Small intestine (tissue), 7 donors: Measurements from ENCODE around the gene EPHA2. TPM values are rescaled to one million over a fixed set of nuclear protein-coding genes. Genes with fewer than 3 reads are reported as not detected.

Source experiments
- DNase-seq, 2 donors: peaks; one replicate each; pipeline versions ENCODE4 v3.0.0 to v3.0.0-alpha.2; 2013
- FAIRE-seq: peaks from 2 replicates; lab custom pipeline; 2012; peaks lifted over from hg19 to GRCh38; lab: Jason Lieb, UNC
- H3K27ac ChIP-seq, 3 donors: one replicate each; pipeline ENCODE4 v1.5.1; 2013; ENCODE audit warnings: low read length in 2 of 3, mild to moderate bottlenecking in 2 of 3, control low read depth in 1 of 3, inconsistent platforms in 1 of 3, low read depth in 1 of 3, moderate library complexity in 1 of 3
- H3K27me3 ChIP-seq, 3 donors: one replicate each; pipeline ENCODE4 v1.6.1; 2013; ENCODE audit warnings: low read length in 3 of 3, inconsistent platforms in 1 of 3; ENCODE audit not compliant: control insufficient read depth in 3 of 3, insufficient read depth in 3 of 3
- H3K36me3 ChIP-seq, 3 donors: one replicate each; pipeline ENCODE4 v1.6.1; 2013; ENCODE audit warnings: low read length in 3 of 3, inconsistent platforms in 1 of 3, low read depth in 1 of 3, mild to moderate bottlenecking in 1 of 3, moderate library complexity in 1 of 3; ENCODE audit not compliant: control insufficient read depth in 3 of 3, insufficient read depth in 2 of 3
- H3K4me1 ChIP-seq, 3 donors: one replicate each; pipeline ENCODE4 v1.6.1; 2013; ENCODE audit warnings: low read length in 2 of 3, inconsistent platforms in 1 of 3, low read depth in 1 of 3, mild to moderate bottlenecking in 1 of 3, moderate library complexity in 1 of 3; ENCODE audit not compliant: control insufficient read depth in 3 of 3, insufficient read depth in 2 of 3
- H3K4me3 ChIP-seq, 3 donors: one replicate each; pipeline ENCODE4 v1.5.1; 2013; ENCODE audit warnings: low read length in 3 of 3, control low read depth in 1 of 3, inconsistent platforms in 1 of 3, low read depth in 1 of 3, mild to moderate bottlenecking in 1 of 3, moderate library complexity in 1 of 3
- H3K9me3 ChIP-seq, 2 donors: one replicate each; pipeline ENCODE4 v1.6.1; 2013; ENCODE audit warnings: low read depth in 1 of 2, low read length in 1 of 2; ENCODE audit not compliant: control insufficient read depth in 2 of 2, insufficient read depth in 1 of 2
- WGBS, 3 donors: extraction: QIAGEN DNeasy Blood & Tissue Kit; methylation state at CpG; one replicate each; pipeline ENCODE4 v1.1.7; 2013; 5-methylcytosine and 5-hydroxymethylcytosine counted together
- polyA plus RNA-seq, 4 donors: library from polyadenylated mRNA; stranded (reverse) in 3 of 4; unstranded in 1 of 4; fragments of 200-250 nt in 3 of 4; fragments of 120-200 nt in 1 of 4; gene quantifications; one replicate each; pipeline versions ENCODE4 v1.2.1 to v1.2.3, GENCODE V29; 2013
- donor health status: healthy with polysubstance abuse.
- donor health status: control.
- donor health status: control.
- donor health status: Bipolar disorder and iron deficiency.
- donor health status: healthy.

The EPHA2 gene
- polyA plus RNA-seq, 4 donors = 12.7 to 23.8 (median 19.8) TPM

DNA sequence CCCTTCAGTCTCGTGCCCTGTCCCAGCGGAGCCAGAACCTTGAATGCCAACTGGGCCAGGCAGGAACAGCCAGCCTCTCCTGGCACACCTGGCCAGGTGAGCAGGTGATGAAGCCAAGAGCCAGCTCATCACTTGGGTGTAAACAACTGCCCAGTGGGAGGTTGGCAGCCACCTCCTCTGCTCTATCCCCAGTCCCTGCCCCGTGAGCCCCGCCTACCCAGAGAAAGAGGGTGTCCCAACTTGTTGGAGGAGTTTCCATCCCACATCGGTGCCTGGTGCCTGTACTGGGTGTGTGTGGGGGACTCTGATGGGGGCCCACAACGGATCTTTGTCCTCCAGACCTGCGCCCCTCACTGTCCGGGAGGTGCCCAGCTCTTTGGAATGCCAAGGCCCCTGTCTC is 64.6 kb downstream of the EPHA2 start:
- whole genome bisulfite sequencing, 3 donors = 35 to 76% (median 48%) methylated on average over 8 of the region's 8 CpGs
- Histone ChIP-seq H3K27ac (no peak overlapping the region), H3K36me3 (no peaks in the 10 kb centered on the region), H3K4me3 (no peak overlapping the region), H3K27me3 (peaks cover 0 to 4% (median 2%) of the 10 kb centered on the region in 3 donors), H3K9me3 (no peaks in the 10 kb centered on the region), H3K4me1 (no peaks in the 10 kb centered on the region)
- DNase-seq (no peak), FAIRE-seq (no peak)

DNA sequence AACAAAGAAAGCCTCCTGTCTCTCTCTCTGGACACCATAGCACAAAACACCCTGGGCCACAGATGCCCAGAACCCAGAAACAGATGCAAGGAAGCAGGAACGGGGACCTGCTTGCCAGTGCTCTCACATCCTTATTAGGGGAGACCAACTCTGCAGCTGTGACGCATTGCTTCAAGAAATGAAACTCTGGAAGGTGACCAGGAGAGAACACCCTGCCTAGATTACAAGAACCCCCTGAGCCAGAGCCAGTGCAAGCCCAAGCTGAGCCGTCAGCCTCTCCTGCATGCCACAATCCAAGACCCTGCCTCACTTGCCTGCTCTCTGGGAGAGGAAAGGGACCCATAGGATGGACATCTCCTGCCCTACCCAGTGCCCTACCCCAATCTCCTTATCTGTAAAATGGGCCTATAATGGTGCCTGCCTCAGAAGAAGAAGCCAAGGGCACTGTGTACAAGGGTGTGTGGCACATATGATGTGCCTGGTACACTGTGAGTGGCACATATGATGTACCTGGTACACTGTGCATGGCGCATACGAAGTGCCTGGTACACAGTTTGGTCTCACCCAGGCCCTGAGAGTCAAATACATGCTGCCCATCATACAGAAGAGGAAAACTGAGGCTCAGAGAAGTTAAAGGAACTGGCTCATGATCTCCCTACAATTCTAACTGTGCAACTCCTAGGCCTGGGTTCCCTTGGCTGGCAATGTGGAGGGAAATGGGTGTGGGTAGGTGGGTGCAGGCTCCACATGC is 65.6 kb downstream of the EPHA2 start:
- DNase-seq (no peak), FAIRE-seq (no peak)
- 79 to 86% (median 83%) methylated on average over 5 of the region's 5 CpGs for WGBS, 3 donors
- Histone ChIP-seq H3K9me3 (no peaks in the 10 kb centered on the region), H3K36me3 (no peaks in the 10 kb centered on the region), H3K27ac (no peak overlapping the region), H3K4me3 (no peak overlapping the region), H3K4me1 (peaks cover 0 to 5% (median 0%) of the 10 kb centered on the region in 3 donors), H3K27me3 (no peaks in the 10 kb centered on the region)

DNA sequence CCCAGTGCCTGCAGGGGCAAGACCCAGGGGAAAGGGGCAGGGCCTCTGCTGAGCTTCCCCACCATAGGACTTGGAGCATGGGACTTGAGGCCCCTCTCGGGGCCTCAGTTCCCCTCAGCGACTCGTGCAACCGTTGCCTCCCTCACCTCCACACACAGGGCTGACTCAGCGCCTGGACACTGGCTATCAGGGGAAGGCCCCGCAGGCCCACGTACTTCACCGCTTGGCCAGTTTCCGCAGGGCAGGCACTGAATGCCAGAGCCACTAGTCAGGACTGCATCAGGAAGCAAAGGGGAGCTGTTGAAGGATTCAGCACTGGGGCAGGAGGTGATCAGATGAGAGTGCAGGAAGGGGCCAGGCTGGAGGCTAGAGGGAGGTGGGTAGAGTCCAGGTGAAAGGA is 66.9 kb downstream of the EPHA2 start:
- Histone ChIP-seq H3K27me3 (no peaks in the 10 kb centered on the region), H3K9me3 (no peaks in the 10 kb centered on the region), H3K27ac (no peak overlapping the region), H3K36me3 (no peaks in the 10 kb centered on the region), H3K4me1 (peaks cover 0 to 5% (median 0%) of the 10 kb centered on the region in 3 donors), H3K4me3 (no peak overlapping the region)
- 79 to 94% (median 80%) methylated on average over 9 of the region's 9 CpGs for WGBS, 3 donors
- DNase-seq (no peak), FAIRE-seq (no peak)

DNA sequence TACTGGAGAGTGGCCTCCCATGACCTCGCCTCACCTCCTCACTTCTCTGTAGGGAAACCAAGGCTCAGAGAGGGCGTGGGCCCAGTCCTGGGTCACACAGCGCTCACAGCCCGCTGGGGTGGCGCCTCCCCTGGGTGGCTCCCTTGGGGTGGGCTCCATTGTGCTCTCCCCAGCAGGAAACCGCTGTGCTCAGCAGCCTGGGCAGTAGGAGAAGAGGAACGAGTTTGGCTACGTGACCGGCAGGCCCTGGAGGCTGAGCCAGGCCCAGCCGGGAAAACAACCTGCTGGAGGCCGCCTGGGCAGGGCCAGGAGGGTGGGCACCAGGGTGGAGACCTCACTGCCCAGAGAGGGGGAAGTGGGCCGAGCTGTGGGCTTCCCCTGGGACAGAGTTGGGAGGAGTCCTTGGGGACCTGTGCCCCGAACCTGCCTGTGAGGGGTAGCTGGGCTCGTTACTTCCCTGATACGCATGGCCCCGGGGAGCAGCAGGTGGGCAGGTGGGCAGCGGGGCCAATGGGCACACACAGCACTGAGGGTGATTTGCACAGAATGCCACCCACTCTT is 67.4 kb downstream of the EPHA2 start:
- no peaks in the 10 kb centered on the region for H3K36me3 ChIP-seq
- 82 to 86% (median 85%) methylated on average over 17 of the region's 17 CpGs for WGBS, 3 donors
- no peaks in the 10 kb centered on the region for H3K27me3 ChIP-seq
- DNase-seq (no peak), FAIRE-seq (no peak)
- no peaks in the 10 kb centered on the region for H3K9me3 ChIP-seq
- H3K27ac ChIP-seq = no peak overlapping the region
- H3K4me1 ChIP-seq = peaks cover 0 to 10% (median 0%) of the 10 kb centered on the region in 3 donors
- no peak overlapping the region for H3K4me3 ChIP-seq

DNA sequence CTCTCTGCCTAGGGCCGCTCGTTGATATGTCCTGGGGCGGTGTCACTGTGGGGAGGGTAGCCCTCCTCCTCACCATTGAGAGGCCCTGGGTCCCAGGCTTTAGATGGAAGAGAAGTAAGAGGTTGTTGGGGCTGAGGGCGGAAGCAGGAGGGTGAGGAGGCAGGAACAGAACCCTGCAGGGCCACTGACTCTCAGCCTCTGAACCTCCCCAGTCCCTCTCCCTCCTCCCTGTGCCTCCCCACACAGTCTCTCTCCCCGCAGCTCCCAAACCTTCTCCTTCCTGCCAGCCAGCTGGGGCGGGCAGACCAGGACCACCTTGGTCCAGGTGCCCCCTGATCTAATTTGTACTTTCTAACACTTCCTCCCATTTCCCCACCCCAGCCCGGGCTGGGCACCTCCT is 68.1 kb downstream of the EPHA2 start:
- H3K4me3 ChIP-seq = no peak overlapping the region
- no peak for DNase-seq
- no peaks in the 10 kb centered on the region for H3K27me3 ChIP-seq
- H3K27ac ChIP-seq = no peak overlapping the region
- FAIRE-seq = no peak
- peaks cover 0 to 16% (median 0%) of the 10 kb centered on the region in 3 donors for H3K4me1 ChIP-seq
- H3K9me3 ChIP-seq = no peaks in the 10 kb centered on the region
- whole genome bisulfite sequencing, 3 donors = 69 to 75% (median 70%) methylated on average over 7 of the region's 7 CpGs
- no peaks in the 10 kb centered on the region for H3K36me3 ChIP-seq

DNA sequence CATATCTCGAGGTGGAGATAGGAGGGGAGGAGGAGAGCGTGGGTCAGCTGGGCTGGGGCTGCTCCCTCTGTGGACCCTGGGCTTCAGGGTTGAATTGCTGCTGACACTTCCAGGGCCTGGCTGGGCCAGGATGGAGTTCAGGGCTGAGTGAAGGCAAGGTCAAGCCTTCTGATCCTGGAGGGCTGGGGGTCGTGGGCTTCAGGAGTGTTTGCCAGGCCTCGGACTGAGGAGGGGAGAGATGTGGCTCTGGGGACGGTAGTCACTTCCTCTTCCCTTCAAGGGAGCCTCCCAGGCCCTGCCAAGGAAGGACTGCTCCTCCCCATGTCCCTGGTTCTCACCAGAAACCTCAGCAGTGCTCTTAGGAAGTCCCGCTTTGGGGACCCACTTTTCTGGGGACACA is 70.3 kb downstream of the EPHA2 start:
- DNase-seq (no peak), FAIRE-seq (no peak)
- no peak overlapping the region for H3K27ac ChIP-seq
- H3K9me3 ChIP-seq = no peaks in the 10 kb centered on the region
- no peak overlapping the region for H3K4me3 ChIP-seq
- H3K27me3 ChIP-seq = no peaks in the 10 kb centered on the region
- WGBS, 3 donors = 58 to 66% (median 58%) methylated on average over 6 of the region's 6 CpGs
- peaks cover 0 to 19% (median 0%) of the 10 kb centered on the region in 3 donors for H3K4me1 ChIP-seq
- H3K36me3 ChIP-seq = no peaks in the 10 kb centered on the region

DNA sequence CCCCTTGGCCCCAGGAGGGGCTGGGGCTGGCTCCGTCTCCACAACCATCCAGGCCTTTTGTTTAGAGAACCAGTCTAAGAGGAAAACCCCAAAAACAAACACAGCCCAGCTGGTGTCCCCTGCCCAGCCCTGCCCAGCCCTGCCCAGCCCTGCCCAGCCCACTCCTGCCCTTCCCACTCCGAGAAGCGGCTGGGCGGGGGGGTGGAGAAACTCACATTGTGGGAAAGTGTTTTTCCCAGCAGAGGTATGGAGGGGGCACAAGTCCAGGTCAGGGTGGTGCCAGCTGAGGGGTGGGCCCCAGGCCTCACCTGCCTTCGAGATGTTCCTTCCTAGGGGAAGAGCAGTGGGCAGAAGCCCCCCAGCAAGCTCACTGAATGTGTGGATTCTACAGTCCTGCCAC is 72.4 kb downstream of the EPHA2 start:
- H3K4me3 ChIP-seq = no peak overlapping the region
- peaks cover 0 to 28% (median 0%) of the 10 kb centered on the region in 3 donors for H3K4me1 ChIP-seq
- 26 to 65% (median 52%) methylated on average over 5 of the region's 5 CpGs for WGBS, 3 donors
- H3K27ac ChIP-seq = no peak overlapping the region
- DNase-seq = peak in 1 of 2 donors; percentile 25
- H3K36me3 ChIP-seq = no peaks in the 10 kb centered on the region
- no peaks in the 10 kb centered on the region for H3K9me3 ChIP-seq
- FAIRE-seq = no peak
- no peaks in the 10 kb centered on the region for H3K27me3 ChIP-seq

DNA sequence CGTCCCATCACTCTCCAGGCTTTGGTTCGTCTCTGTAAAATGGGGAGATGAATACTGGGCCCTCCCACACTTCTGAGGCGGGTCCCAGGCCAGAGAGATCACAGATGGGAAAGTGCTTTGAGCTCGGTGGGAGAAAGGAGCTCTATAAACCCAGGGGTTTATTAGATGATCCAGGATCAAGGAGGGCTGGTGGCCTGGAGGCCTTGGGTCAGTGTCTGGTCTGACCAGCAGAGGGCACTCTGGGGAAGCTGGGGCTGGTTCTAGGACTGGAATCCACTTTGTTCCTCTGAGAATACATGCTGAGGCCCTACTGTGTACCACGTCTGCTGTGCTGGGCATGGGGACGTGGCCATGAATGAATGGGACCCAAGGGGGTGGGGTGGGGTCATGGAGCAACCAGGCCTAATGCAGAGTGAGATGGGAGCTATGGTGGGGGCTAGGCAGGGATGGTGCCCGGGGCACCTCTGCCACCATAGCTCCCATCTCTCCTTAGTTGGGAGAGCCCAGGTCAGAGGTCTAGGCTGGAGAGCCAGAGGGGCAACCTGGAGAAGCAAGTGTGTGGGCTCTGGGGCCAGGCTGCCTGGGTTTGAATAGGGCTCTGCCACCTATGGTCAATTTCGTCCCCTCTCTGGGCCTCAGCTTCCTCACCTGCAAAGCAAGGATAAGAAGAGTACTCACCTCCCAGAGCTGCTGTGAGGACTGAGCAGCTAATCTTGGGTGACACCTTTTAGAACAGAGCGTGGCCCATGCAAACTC is 73.4 kb downstream of the EPHA2 start:
- H3K4me1 ChIP-seq = peaks cover 0 to 28% (median 0%) of the 10 kb centered on the region in 3 donors
- WGBS, 3 donors = 63 to 73% (median 66%) methylated on average over 9 of the region's 9 CpGs
- H3K9me3 ChIP-seq = no peaks in the 10 kb centered on the region
- DNase-seq (peak; percentile 74 to 76), FAIRE-seq (no peak)
- H3K4me3 ChIP-seq = no peak overlapping the region
- H3K27ac ChIP-seq = no peak overlapping the region
- H3K27me3 ChIP-seq = no peaks in the 10 kb centered on the region
- no peaks in the 10 kb centered on the region for H3K36me3 ChIP-seq
